ENCODE results near the gene DOCK7.

DOCK7 gene

GRCh38 chr1:62426794-62427193 lies 261.4 kb downstream of the DOCK7 start:
- DNase-seq (ENCODE audit: low read depth) = no peak
- no peak for TF ChIP-seq CTCF (IDR thresholded peaks at IDR 0.05; ENCODE audit: insufficient read depth, low read depth, low read length, missing control alignments)
- H3K4me3 ChIP-seq (ENCODE audit: low read length) = no peak overlapping the region

- H3K4me3 ChIP-seq (ENCODE audit: low read length) = no peak overlapping the region
- TF ChIP-seq CTCF (IDR thresholded peaks at IDR 0.05; ENCODE audit: insufficient read depth, low read depth, low read length, missing control alignments) = no peak
- DNase-seq (ENCODE audit: low read depth) = peak; percentile 22
Measured at GRCh38 chr1:62426237-62426636, 261.9 kb downstream of the DOCK7 start.

GRCh38 chr1:62425041-62425440 lies 263.1 kb downstream of the DOCK7 start:
- TF ChIP-seq CTCF (IDR thresholded peaks at IDR 0.05; ENCODE audit: insufficient read depth, low read depth, low read length, missing control alignments) = no peak
- no peak for DNase-seq (ENCODE audit: low read depth)
- no peak overlapping the region for H3K4me3 ChIP-seq (ENCODE audit: low read length)

- no peak for TF ChIP-seq CTCF (IDR thresholded peaks at IDR 0.05; ENCODE audit: insufficient read depth, low read depth, low read length, missing control alignments)
- no peak overlapping the region for H3K4me3 ChIP-seq (ENCODE audit: low read length)
- no peak for DNase-seq (ENCODE audit: low read depth)
Measured at GRCh38 chr1:62424411-62424810, 263.8 kb downstream of the DOCK7 start.

- no peak for TF ChIP-seq CTCF (IDR thresholded peaks at IDR 0.05; ENCODE audit: insufficient read depth, low read depth, low read length, missing control alignments)
- H3K4me3 ChIP-seq (ENCODE audit: low read length) = no peak overlapping the region
- no peak for DNase-seq (ENCODE audit: low read depth)
Measured at GRCh38 chr1:62423580-62424242, 264.5 kb downstream of the DOCK7 start.

GRCh38 chr1:62420214-62420613 lies 268.0 kb downstream of the DOCK7 start:
- DNase-seq (ENCODE audit: low read depth) = no peak

More at GRCh38 chr1:62420214-62420613, 268.0 kb downstream of the DOCK7 start:
- no peak overlapping the region for H3K4me3 ChIP-seq (ENCODE audit: low read length)
- no peak for TF ChIP-seq CTCF (IDR thresholded peaks at IDR 0.05; ENCODE audit: insufficient read depth, low read depth, low read length, missing control alignments)
